ENCODE data around the gene IRF9.

GRCh38 chr14:24211311-24211710, 50.2 kb downstream of the IRF9 start:
- TF ChIP-seq, protein P1, sequence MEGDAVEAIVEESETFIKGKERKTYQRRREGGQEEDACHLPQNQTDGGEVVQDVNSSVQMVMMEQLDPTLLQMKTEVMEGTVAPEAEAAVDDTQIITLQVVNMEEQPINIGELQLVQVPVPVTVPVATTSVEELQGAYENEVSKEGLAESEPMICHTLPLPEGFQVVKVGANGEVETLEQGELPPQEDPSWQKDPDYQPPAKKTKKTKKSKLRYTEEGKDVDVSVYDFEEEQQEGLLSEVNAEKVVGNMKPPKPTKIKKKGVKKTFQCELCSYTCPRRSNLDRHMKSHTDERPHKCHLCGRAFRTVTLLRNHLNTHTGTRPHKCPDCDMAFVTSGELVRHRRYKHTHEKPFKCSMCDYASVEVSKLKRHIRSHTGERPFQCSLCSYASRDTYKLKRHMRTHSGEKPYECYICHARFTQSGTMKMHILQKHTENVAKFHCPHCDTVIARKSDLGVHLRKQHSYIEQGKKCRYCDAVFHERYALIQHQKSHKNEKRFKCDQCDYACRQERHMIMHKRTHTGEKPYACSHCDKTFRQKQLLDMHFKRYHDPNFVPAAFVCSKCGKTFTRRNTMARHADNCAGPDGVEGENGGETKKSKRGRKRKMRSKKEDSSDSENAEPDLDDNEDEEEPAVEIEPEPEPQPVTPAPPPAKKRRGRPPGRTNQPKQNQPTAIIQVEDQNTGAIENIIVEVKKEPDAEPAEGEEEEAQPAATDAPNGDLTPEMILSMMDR (tag by site-specific recombination; IDR thresholded peaks at IDR 0.05), result no peak
- TF ChIP-seq MYNN (tag by site-specific recombination; IDR thresholded peaks at IDR 0.05; ENCODE audit: borderline replicate concordance) (no peak), ZNF157 (tag by site-specific recombination; IDR thresholded peaks at IDR 0.05) (no peak), YY1 (tag by site-specific recombination; IDR thresholded peaks at IDR 0.05) (no peak), ZNF639 (tag by site-specific recombination; IDR thresholded peaks at IDR 0.05) (no peak), ZFP41 (tag by site-specific recombination; IDR thresholded peaks at IDR 0.05; ENCODE audit: borderline replicate concordance) (no peak), TRIM28 (IDR thresholded peaks at IDR 0.05; ENCODE audit: borderline replicate concordance, low read length) (no peak), YY2 (tag by site-specific recombination; IDR thresholded peaks at IDR 0.05) (no peak), ZBTB1 (tag by site-specific recombination; IDR thresholded peaks at IDR 0.05) (no peak), ZNF132 (tag by site-specific recombination; IDR thresholded peaks at IDR 0.05; ENCODE audit: borderline replicate concordance) (no peak), ZNF747 (tag by site-specific recombination; IDR thresholded peaks at IDR 0.05) (no peak), ZNF311 (tag by site-specific recombination; IDR thresholded peaks at IDR 0.05; ENCODE audit: borderline replicate concordance) (no peak)
